ENCODE measurements around the gene BTNL8.
A peak's percentile ranks its signal among the peaks of the same experiment; 100 is the strongest.
"Not testable (repeated sequence)": the region's sequence is repeated elsewhere in the genome, so short reads cannot be mapped to it uniquely, and the experiment has no call there.

Gene BTNL8

DNA sequence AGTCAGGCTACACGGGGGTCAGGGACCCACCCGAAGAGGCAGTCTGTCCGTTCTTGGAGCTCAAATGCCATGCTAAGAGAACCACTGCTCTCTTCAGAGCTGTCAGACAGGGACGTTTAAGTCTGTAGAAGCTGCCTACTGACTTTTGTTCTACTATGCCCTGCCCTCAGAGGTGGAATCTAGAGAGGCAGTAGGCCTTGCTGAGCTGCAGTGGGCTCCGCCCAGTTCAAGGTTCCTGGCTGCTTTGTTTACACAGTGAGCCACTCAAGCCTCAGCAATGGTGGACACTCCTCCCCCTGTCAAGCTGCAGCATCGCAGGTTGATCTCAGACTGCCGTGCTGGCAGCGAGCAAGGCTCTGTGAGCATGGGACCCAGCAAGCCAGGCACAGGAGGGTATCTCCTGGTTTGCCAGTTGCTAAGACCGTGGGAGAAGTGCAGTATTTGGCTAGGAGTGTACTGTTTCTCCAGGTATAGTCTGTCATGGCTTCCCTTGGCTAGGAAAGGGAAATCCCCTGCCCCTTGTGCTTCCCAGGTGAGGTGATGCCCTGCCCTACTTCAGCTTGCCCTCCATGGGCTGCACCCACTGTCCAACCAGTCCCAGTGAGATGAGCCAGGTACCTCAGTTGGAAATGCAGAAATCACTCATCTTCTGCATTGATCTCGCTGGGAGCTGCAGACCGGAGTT is 13.0 kb upstream of the BTNL8 start:
- 67% methylated on average over 11 of the region's 11 CpGs for WGBS
- not testable (repeated sequence) for H3K27ac ChIP-seq (ENCODE audit: low read depth, low read length); H3K4me1 ChIP-seq (ENCODE audit: insufficient read depth, low read length); H3K9ac ChIP-seq (ENCODE audit: low read depth, low read length); H3K4me3 ChIP-seq (ENCODE audit: low read length); H3K36me3 ChIP-seq (ENCODE audit: insufficient read depth, low read length); H3K27me3 ChIP-seq (ENCODE audit: insufficient read depth, low read length); H3K9me3 ChIP-seq (ENCODE audit: insufficient read depth, low read depth, low read length)

DNA sequence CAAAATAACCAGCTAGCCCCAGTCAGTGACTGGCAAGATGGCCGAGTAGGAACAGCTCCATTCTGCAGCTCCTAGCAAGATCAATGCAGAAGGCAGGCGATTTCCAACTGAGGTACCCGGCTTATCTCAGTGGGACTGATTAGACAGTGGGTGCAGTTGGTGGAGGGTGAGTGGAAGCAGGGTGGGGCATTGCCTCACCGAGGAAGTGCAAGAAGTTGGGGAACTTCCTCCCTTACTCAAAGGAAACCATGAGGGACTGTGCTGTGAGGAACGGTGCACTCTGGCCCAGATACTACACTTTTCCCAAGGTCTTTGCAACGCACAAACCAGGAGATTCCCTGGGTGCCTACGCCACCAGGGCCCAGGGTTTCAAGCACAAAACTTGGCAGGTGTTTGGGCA is 9.6 kb upstream of the BTNL8 start:
- Histone ChIP-seq H3K4me3 (ENCODE audit: low read length) (no peak overlapping the region), H3K27ac (ENCODE audit: low read depth, low read length) (no peak overlapping the region), H3K9ac (ENCODE audit: low read depth, low read length) (no peak overlapping the region), H3K9me3 (ENCODE audit: insufficient read depth, low read depth, low read length) (no peaks in the 10 kb centered on the region), H3K27me3 (ENCODE audit: insufficient read depth, low read length) (no peaks in the 10 kb centered on the region), H3K36me3 (ENCODE audit: insufficient read depth, low read length) (no peaks in the 10 kb centered on the region), H3K4me1 (ENCODE audit: insufficient read depth, low read length) (no peaks in the 10 kb centered on the region)
- 73% methylated on average over 7 of the region's 7 CpGs for WGBS

DNA sequence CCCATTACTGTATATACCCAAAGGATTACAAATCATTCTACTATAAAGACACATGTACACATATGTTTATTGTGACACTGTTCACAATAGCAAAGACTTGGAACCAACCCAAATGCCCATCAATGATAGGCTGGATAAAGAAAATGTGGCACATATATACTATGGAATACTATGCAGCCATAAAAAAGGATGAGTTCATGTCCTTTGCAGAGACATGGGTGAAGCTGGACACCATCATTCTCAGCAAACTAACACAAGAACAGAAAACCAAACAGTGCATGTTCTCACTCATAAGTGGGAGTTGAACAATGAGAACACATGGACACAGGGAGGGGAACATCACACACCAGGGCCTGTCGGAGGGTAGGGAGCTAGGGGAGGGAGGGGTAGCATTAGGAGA is 3.6 kb upstream of the BTNL8 start:
- WGBS, result 93% methylated on average over 1 of the region's 1 CpG
- H3K9me3 ChIP-seq (ENCODE audit: insufficient read depth, low read depth, low read length), result peaks cover 17% of the 10 kb centered on the region
- H3K4me1 ChIP-seq (ENCODE audit: insufficient read depth, low read length); H3K36me3 ChIP-seq (ENCODE audit: insufficient read depth, low read length); H3K27ac ChIP-seq (ENCODE audit: low read depth, low read length); H3K27me3 ChIP-seq (ENCODE audit: insufficient read depth, low read length); H3K9ac ChIP-seq (ENCODE audit: low read depth, low read length); H3K4me3 ChIP-seq (ENCODE audit: low read length): not testable (repeated sequence)

DNA sequence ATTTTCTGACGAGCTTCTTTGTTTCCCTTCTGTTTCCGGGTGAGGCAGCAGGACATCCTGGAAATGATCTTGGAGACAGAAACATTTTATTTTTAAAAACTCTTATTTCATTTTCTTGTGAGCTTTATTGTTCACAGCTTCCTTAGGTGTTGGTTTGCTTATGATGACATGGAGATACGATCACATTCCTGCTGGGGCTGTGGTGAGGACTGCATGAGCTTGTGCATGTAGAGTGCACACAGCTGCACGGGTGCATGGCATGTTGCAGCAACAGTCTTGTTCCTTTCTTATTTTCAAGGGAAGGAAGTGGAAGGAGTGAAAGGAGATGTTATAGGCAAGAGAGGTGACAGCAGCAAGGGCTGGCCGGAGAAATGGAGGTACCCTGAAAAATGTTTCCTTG is 1.2 kb downstream of the BTNL8 start:
- peaks cover 26% of the 10 kb centered on the region for H3K9me3 ChIP-seq (ENCODE audit: insufficient read depth, low read depth, low read length)
- no peaks in the 10 kb centered on the region for H3K36me3 ChIP-seq (ENCODE audit: insufficient read depth, low read length)
- 85% methylated on average over 5 of the region's 5 CpGs for WGBS
- H3K27ac ChIP-seq (ENCODE audit: low read depth, low read length), result no peak overlapping the region
- no peak overlapping the region for H3K9ac ChIP-seq (ENCODE audit: low read depth, low read length)
- H3K27me3 ChIP-seq (ENCODE audit: insufficient read depth, low read length), result no peaks in the 10 kb centered on the region
- no peaks in the 10 kb centered on the region for H3K4me1 ChIP-seq (ENCODE audit: insufficient read depth, low read length)
- no peak overlapping the region for H3K4me3 ChIP-seq (ENCODE audit: low read length)

DNA sequence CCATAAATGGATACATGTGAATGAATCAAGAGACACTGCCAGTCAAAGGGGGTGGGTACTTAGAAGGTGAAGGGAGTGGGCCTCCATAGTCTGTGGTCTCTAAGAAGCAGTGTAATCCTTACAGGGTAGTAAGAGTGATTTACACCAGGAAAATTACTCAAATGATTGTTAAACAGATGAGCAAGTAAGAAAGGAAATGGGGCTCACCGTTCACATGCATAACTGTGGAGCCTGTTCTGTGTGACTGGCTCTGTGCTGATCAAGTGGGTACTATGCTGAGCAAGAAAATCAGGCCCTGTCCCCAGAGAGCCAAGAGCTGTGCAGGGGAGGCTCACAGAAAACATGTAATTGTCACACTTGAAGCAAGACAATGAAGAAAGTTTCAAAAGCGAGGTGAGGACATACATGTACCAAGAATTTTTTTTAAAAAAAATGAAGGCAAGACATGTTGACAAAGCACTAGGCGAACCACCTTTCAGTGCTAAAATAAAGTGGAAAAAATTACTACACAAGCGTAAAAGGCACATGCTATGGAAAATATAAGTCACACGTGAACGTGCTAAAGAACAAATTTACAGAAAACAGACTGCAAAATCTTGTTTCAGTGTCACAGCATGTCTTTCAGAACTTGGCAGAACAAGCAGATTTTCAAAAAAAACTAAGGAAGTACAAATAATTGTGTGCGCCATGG is 2.5 kb downstream of the BTNL8 start:
- WGBS, result 78% methylated on average over 7 of the region's 7 CpGs
- Histone ChIP-seq H3K27me3 (ENCODE audit: insufficient read depth, low read length) (no peaks in the 10 kb centered on the region), H3K4me1 (ENCODE audit: insufficient read depth, low read length) (no peaks in the 10 kb centered on the region), H3K36me3 (ENCODE audit: insufficient read depth, low read length) (no peaks in the 10 kb centered on the region), H3K27ac (ENCODE audit: low read depth, low read length) (no peak overlapping the region), H3K9ac (ENCODE audit: low read depth, low read length) (no peak overlapping the region), H3K9me3 (ENCODE audit: insufficient read depth, low read depth, low read length) (peaks cover 26% of the 10 kb centered on the region), H3K4me3 (ENCODE audit: low read length) (no peak overlapping the region)

DNA sequence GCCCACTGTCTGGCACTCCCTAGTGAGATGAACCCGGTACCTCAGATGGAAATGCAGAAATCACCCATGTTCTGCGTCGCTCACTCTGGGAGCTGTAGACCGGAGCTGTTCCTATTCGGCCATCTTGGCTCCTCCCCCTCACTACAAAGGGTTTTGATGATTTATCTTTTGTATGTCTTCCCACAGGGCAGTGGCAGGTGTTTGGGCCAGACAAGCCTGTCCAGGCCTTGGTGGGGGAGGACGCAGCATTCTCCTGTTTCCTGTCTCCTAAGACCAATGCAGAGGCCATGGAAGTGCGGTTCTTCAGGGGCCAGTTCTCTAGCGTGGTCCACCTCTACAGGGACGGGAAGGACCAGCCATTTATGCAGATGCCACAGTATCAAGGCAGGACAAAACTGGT is 9.4 kb downstream of the BTNL8 start:
- H3K9me3 ChIP-seq (ENCODE audit: insufficient read depth, low read depth, low read length), result peaks cover 17% of the 10 kb centered on the region; the same call in 1 of the 2 replicates
- no peaks in the 10 kb centered on the region for H3K27me3 ChIP-seq (ENCODE audit: insufficient read depth, low read length)
- H3K27ac ChIP-seq (ENCODE audit: low read depth, low read length), result no peak overlapping the region
- peaks cover 3% of the 10 kb centered on the region; the same call in 1 of the 2 replicates for H3K4me1 ChIP-seq (ENCODE audit: insufficient read depth, low read length)
- H3K4me3 ChIP-seq (ENCODE audit: low read length), result 0 out of 2 replicates have a peak overlapping the region, but pooled peaks have one; percentile 14
- no peak overlapping the region for H3K9ac ChIP-seq (ENCODE audit: low read depth, low read length)
- H3K36me3 ChIP-seq (ENCODE audit: insufficient read depth, low read length), result no peaks in the 10 kb centered on the region
- WGBS, result 92% methylated on average over 9 of the region's 9 CpGs

DNA sequence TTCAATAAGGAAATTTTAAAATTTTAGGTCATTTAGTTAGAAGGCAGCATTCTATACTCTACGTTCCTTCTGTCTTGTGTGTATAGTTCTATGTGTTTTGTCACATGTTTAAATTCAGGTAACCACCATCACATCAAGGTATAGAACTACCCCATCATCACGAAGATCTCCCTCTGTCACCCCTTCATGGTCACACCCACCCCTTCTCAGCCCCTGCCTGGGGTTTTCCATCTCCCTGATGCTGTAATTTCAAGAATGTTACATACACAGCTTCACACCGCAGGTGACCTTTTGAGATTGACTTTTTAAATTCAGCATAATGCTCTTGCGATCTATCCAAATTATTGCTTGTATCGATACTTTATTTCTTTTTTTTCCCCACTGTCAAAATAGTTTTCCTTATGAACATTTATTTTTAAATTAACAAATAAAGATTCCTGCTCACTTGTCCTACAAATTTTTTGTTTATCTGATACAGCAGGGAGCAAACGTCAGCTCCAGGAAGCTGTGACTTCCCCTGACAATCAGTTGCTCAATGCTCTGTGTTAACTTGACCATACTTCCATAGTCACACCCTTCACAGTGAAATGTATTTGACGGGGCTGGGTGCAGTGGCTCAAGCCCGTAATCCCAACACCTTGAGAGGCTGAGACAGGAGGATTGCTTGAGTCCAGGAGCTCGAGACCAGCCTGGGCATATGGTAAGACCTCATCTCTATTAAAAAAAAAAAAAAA is 10.2 kb downstream of the BTNL8 start:
- H3K9ac ChIP-seq (ENCODE audit: low read depth, low read length), result no peak overlapping the region
- H3K36me3 ChIP-seq (ENCODE audit: insufficient read depth, low read length), result no peaks in the 10 kb centered on the region
- peaks cover 3% of the 10 kb centered on the region; the same call in 1 of the 2 replicates for H3K4me1 ChIP-seq (ENCODE audit: insufficient read depth, low read length)
- H3K27ac ChIP-seq (ENCODE audit: low read depth, low read length), result no peak overlapping the region
- 80% methylated on average over 8 of the region's 9 CpGs for WGBS
- H3K27me3 ChIP-seq (ENCODE audit: insufficient read depth, low read length), result no peaks in the 10 kb centered on the region
- no peak overlapping the region for H3K4me3 ChIP-seq (ENCODE audit: low read length)
- peaks cover 21% of the 10 kb centered on the region for H3K9me3 ChIP-seq (ENCODE audit: insufficient read depth, low read depth, low read length)

DNA sequence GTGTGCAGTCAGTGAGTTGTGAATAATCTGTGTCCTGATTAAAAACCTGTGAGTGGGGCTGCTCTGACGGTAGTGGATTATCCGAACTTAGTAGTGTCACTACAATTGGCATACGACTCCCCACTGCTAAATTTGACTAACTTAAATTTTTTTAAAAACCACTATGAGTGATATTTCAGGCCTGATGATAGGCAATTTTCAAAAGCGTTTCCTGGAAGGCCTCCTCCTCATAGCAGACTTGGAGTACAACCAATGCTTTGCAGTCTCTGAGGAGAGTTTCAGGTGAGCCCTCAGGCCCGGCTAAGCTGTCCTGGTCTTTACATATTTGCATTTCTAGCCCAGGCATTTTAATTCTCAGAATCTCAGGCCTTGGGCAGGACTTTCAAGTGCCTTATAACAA is 10.8 kb downstream of the BTNL8 start:
- no peak overlapping the region for H3K27ac ChIP-seq (ENCODE audit: low read depth, low read length)
- WGBS, result 75% methylated on average over 5 of the region's 5 CpGs

DNA sequence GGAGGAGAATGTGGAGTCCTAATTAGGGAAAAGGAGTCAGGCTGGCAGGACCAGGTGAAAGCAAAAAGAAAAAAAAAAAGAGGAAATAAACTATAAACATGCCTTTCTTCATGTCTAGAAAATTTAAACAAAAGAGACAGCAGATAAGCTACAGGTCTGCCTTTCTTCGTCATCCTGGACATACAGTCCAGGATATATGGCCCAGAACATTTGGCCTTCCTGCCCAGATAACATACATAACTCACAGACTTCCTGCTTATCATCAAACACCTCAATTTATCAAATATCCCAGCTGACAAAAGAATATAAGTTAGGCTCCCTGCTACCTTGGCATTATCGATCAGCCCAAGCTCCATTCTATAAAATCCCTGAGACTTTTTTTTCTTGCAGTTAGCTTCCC is 11.2 kb downstream of the BTNL8 start:
- H3K9ac ChIP-seq (ENCODE audit: low read depth, low read length), result no peak overlapping the region
- no peaks in the 10 kb centered on the region for H3K27me3 ChIP-seq (ENCODE audit: insufficient read depth, low read length)
- 68% methylated on average over 2 of the region's 2 CpGs for WGBS
- H3K4me3 ChIP-seq (ENCODE audit: low read length), result no peak overlapping the region
- H3K36me3 ChIP-seq (ENCODE audit: insufficient read depth, low read length), result no peaks in the 10 kb centered on the region
- peaks cover 3% of the 10 kb centered on the region; the same call in 1 of the 2 replicates for H3K4me1 ChIP-seq (ENCODE audit: insufficient read depth, low read length)
- H3K27ac ChIP-seq (ENCODE audit: low read depth, low read length), result no peak overlapping the region
- H3K9me3 ChIP-seq (ENCODE audit: insufficient read depth, low read depth, low read length), result peaks cover 23% of the 10 kb centered on the region

More for the DNA sequence above, 10.8 kb downstream of the BTNL8 start:
- Histone ChIP-seq H3K27me3 (ENCODE audit: insufficient read depth, low read length) (no peaks in the 10 kb centered on the region), H3K4me1 (ENCODE audit: insufficient read depth, low read length) (peaks cover 3% of the 10 kb centered on the region; the same call in 1 of the 2 replicates), H3K36me3 (ENCODE audit: insufficient read depth, low read length) (no peaks in the 10 kb centered on the region), H3K9me3 (ENCODE audit: insufficient read depth, low read depth, low read length) (peaks cover 23% of the 10 kb centered on the region), H3K9ac (ENCODE audit: low read depth, low read length) (no peak overlapping the region), H3K4me3 (ENCODE audit: low read length) (no peak overlapping the region)

DNA sequence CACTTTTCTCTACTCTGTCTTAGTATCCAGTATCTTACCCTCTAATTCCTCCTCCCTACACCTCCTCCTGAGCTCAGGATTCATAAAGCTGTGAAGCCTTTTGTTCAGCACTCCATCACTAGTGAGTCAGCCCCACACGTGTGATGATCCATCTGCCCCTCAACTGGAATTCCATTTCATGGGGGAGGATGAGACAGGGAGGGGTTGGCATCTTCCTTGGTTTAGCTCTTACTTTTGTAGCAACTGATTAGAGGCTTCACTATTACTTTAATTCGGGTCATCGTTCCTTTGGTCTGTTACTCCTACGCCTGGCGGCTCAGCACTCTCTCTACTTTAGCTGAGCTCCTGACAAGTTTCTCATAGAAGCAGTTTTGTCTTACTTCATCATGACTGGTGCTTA is 11.8 kb downstream of the BTNL8 start:
- no peaks in the 10 kb centered on the region for H3K36me3 ChIP-seq (ENCODE audit: insufficient read depth, low read length)
- no peak overlapping the region for H3K27ac ChIP-seq (ENCODE audit: low read depth, low read length)
- peaks cover 3% of the 10 kb centered on the region; the same call in 1 of the 2 replicates for H3K4me1 ChIP-seq (ENCODE audit: insufficient read depth, low read length)
- H3K9ac ChIP-seq (ENCODE audit: low read depth, low read length), result no peak overlapping the region
- 83% methylated on average over 5 of the region's 5 CpGs for WGBS
- no peak overlapping the region for H3K4me3 ChIP-seq (ENCODE audit: low read length)
- H3K27me3 ChIP-seq (ENCODE audit: insufficient read depth, low read length), result no peaks in the 10 kb centered on the region
- peaks cover 24% of the 10 kb centered on the region for H3K9me3 ChIP-seq (ENCODE audit: insufficient read depth, low read depth, low read length)

DNA sequence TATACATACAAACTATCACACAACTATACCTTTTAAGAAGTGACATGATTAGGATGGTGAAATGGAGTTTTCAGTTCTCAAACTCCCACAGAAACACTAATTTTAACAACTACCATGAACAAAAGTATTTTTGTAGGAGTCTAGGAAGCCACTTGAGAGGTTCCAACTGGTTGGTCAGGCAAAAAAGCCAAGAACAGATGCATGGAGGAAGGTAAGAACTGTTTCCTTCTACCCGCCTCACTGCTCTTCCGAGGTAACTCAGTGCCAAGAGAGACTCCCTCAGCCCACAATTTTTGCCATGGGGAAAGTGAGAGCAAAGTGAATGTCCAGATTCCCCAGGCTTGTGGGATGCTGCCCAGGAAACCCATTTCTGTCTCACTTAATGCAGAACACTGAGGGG is 15.7 kb downstream of the BTNL8 start:
- Histone ChIP-seq H3K4me1 (ENCODE audit: insufficient read depth, low read length) (peaks cover 3% of the 10 kb centered on the region; the same call in 1 of the 2 replicates), H3K36me3 (ENCODE audit: insufficient read depth, low read length) (no peaks in the 10 kb centered on the region), H3K4me3 (ENCODE audit: low read length) (no peak overlapping the region), H3K27ac (ENCODE audit: low read depth, low read length) (no peak overlapping the region), H3K9ac (ENCODE audit: low read depth, low read length) (no peak overlapping the region), H3K27me3 (ENCODE audit: insufficient read depth, low read length) (no peaks in the 10 kb centered on the region), H3K9me3 (ENCODE audit: insufficient read depth, low read depth, low read length) (peaks cover 28% of the 10 kb centered on the region)
- WGBS, result 81% methylated on average over 2 of the region's 2 CpGs

Measured in HUES64 (cell line).